Measurements from ENCODE around the gene CUBN.
A peak's percentile ranks its signal among the peaks of the same experiment; 100 is the strongest.

Gene CUBN

DNA sequence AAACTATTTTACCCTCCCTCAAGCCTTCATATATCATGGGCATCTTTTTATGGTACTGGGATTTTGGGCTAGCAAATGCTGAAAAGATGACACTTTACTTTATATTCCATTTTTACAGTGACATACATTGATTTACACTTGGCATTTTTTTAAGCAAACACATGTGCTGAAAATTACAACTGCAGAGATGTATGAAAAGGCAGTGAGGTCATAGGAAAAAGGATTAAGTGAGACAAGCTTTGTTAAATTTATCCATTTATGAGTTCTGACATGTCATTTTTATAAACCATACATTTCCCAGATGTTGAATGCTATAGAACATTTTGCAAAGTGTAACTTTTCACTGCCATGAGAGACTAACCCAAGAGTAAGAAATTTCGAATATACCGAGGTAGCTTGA is 243.6 kb downstream of the CUBN start:
- no peak for DNase-seq (ENCODE audit: low read depth in 2 of 3, low spot score in 1 of 3)

DNA sequence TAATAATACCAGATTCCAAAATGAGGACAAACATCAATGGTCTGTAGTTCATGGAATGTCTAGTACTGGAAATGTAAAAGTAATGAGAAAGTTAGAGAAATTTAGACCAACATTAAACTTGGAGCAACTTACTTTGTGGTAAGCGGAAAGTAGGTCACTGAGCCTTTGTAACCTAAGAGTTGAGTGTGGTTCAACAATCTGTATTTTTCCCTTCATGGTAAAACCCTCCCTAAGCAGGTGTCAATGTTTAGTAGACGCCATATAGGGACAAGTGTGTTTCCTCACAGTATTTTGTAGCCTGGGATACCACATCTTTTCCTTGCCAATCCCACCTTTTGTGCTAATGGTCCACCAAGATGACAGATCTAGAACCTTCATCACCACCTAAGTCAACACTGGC is 245.1 kb downstream of the CUBN start:
- no peak for DNase-seq (ENCODE audit: low read depth in 2 of 3, low spot score in 1 of 3)

- DNase-seq (ENCODE audit: low read depth in 2 of 3, low spot score in 1 of 3): no peak
Observed at GRCh38 chr10:16883084-16883483, 246.5 kb downstream of the CUBN start.

DNA sequence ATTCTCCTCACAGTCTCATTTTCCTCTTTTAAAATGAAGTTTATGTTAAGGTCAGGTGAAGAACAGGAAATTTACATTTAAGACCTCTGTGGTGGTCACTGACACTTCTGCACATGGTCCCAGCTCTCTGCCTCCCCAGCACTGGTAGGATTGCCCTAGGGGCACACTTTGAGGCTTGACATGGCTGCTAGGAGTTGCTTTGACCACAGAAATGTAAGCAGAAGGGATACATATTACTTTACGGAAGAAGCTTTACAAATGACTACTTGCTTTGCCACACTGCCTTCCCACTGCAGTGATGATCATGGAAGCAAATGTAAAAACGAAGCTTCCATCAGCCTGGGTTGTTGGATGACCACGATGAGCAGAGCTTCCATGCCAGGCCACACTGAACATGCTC is 259.3 kb downstream of the CUBN start:
- no peak for DNase-seq (ENCODE audit: low read depth in 2 of 3, low spot score in 1 of 3)

- no peak for DNase-seq (ENCODE audit: low read depth in 2 of 3, low spot score in 1 of 3)
Observed at GRCh38 chr10:16867990-16868389, 261.6 kb downstream of the CUBN start.

- no peak for DNase-seq (ENCODE audit: low read depth in 2 of 3, low spot score in 1 of 3)
Observed at GRCh38 chr10:16867556-16867955, 262.1 kb downstream of the CUBN start.

DNA sequence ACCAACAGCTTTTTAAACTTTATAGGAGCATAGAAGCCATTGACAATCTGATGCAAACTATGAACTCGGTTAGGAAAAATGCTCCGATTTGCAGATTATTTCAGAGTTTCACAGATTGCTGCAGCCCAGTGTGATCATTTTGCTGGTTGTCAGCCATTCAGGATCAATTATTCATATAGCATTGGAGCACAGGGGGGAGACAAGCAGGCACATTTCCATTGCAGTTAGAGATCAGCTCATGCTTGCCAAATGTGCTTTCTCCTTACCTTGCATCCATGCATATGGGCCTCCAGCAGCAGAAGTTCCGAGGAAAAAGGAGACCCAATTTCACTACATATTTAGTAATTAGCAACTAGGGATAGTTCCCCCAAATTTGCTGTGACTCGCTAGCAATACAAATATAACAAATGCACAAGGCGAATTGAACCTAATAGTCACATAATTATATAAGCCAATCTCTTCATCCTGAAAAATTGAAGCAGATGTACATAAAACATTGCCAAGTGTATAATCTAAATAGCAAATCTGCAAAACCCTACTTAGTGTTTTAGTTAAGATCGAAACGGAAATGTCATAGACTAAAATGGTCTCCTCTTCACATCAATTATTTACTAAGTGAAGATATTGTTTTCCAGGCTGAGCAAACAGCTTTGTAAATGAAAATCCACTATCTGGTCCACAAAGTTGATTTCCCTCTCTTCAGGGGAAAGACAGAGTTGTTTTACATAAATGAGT is 262.9 kb downstream of the CUBN start:
- no peak for DNase-seq (ENCODE audit: low read depth in 2 of 3, low spot score in 1 of 3)

- DNase-seq (ENCODE audit: low read depth in 2 of 3, low spot score in 1 of 3): no peak
Observed at GRCh38 chr10:16865766-16866165, 263.8 kb downstream of the CUBN start.

- no peak for DNase-seq (ENCODE audit: low read depth in 2 of 3, low spot score in 1 of 3)
Observed at GRCh38 chr10:16863766-16864165, 265.8 kb downstream of the CUBN start.

DNA sequence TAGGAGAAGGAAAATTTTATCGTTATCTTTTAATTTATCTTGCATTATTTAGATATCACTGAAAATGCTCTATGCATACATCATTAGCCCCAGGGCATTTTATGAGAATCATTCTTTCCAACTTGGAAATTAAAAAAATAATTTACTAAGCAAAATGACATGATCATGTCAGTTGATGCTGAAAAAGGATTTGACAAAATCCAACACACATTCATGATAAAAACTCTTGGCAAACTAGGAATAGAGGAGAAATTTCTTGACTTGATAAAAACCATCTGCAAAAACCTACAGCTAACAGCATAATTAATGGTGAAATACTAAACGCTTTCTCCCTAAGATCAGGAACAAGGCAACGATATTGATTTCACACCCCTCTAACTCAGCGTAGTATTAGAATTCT is 272.2 kb downstream of the CUBN start:
- no peak for DNase-seq (ENCODE audit: low read depth in 2 of 3, low spot score in 1 of 3)

GRCh38 chr10:16856567-16856966 is 273.0 kb downstream of the CUBN start:
- no peak for DNase-seq (ENCODE audit: low read depth in 2 of 3, low spot score in 1 of 3)

DNA sequence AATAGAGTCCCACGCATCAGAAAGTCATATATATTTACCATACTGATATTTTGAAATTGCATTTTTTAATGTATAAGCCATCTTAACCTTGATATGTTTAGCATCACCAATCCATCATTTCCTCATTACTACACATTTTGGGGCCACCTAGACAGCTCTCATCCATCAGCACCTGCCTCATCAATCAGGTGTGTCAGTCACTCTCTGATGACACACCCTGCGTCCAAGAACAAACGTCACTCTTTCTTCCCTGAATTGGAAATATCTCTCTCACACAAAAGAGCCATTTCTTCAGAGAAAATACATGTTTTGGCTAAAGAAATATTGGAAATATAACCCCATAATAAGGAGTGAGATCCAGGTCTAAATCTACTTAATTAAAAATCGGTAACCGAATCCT is 273.5 kb downstream of the CUBN start:
- DNase-seq (ENCODE audit: low read depth in 2 of 3, low spot score in 1 of 3): no peak

DNA sequence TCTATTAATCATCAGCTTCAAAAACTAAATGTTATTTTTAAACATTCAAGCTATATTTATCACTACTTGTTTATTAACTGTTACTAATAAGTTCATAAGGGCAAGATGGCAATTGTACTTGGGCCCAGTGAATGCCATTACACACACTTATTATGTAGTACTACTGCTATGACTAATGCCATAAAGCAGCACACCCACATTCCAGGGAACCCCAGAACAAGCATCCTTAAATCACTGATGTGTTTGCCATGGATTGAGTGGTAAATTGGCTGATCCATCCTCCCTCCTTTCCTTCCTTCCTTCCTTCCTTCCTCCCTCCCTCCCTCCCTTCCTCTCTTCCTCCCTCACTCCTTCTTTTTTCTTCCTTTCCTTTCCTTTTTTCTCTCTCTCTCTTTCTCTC is 275.0 kb downstream of the CUBN start:
- no peak for DNase-seq (ENCODE audit: low read depth in 2 of 3, low spot score in 1 of 3)

DNA sequence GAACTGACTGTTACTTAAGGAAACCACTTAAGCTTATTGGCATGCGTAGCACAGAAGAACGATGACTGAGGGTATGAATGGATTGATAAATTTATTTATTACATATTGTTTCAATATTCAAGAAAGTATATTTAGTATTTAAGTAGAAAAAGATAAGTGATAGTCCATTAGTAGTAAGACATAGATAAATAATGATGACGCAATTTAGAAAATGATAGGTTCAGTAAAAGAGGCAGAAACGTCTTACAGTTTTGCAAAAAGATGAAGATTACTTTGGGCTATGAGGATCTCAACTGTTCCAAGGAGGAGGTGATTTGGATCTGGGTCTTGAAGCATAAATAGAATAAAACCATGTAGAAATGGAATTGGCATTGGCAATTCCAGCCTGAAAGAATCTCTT is 275.8 kb downstream of the CUBN start:
- DNase-seq (ENCODE audit: low read depth in 2 of 3, low spot score in 1 of 3): no peak

DNA sequence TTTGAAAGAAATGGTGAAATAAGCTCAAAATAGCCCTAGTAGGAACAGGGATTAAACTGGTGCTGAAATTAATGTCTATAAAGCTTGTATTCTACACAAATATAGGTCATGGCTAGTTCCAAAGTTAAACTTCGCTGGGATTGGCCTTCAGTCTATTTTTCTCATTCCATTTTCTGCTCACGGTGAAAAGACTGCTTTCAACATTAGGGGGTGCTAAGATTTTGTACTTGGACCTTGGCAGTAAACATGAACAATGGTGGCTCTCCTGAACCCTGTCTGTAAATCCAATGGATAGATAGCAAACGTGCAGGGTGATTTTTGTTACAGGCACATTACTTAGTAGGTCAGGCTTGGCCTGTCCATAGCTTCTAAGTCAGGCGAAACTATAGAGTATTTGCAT is 276.4 kb downstream of the CUBN start:
- DNase-seq (ENCODE audit: low read depth in 2 of 3, low spot score in 1 of 3): no peak

- DNase-seq (ENCODE audit: low read depth in 2 of 3, low spot score in 1 of 3): no peak
Observed at GRCh38 chr10:16852624-16853023, 277.0 kb downstream of the CUBN start.

GRCh38 chr10:16848562-16849154 is 281.0 kb downstream of the CUBN start:
- no peak for DNase-seq (ENCODE audit: low read depth in 2 of 3, low spot score in 1 of 3)

DNA sequence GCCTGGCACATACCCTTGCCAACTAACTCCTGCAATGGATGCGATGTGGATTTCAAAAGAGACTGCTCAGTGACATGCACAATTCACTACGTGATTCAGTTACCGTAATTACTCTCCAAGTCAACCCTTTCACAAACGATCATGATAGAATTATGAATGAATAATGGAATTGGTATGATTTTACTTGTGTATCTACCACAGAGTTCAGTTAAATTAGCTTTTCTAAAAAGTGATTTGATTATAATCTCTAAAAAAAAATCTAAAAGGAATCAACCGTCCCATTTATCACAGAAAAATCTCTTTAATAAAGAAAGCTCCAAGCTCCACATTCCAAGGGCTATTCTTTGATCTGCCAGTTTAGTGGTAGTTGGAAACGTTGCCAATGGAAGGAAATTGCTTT is 282.0 kb downstream of the CUBN start:
- DNase-seq (ENCODE audit: low read depth in 2 of 3, low spot score in 1 of 3): no peak

- DNase-seq (ENCODE audit: low read depth in 2 of 3, low spot score in 1 of 3): no peak
Observed at GRCh38 chr10:16845248-16845647, 284.4 kb downstream of the CUBN start.

DNA sequence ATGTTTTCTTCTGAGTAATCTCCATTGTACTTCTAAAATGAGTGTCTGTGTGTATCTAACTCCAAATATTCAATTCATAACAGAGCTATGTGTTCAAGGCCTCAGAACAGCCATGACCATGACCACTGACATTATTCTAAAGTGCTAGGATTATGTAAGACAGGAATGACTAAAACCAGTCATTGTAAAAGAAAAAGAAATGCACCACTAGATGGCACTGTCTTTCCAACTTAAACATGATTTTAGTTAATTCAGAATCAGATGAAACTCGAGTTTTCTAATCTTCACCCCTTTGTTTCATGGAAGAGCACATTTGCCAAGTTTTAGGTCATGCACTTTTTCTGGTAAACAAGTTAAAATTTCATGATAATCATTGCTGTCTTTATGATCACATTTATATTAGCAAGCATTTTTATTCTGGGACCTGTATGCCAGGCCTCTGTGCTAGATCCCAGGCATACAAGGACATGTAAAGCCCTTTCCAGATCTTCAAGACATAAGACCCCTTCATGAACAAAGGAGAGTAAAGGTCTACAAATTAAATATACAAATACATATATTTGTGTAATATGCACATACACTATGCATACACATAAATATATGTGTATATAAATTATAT is 286.2 kb downstream of the CUBN start:
- DNase-seq (ENCODE audit: low read depth in 2 of 3, low spot score in 1 of 3): peak in 1 of 3 donors; percentile 50

GRCh38 chr10:16835228-16835627 is 294.4 kb downstream of the CUBN start:
- DNase-seq (ENCODE audit: low read depth in 2 of 3, low spot score in 1 of 3): peak in 1 of 3 donors; percentile 5

- no peak for DNase-seq (ENCODE audit: low read depth in 2 of 3, low spot score in 1 of 3)
Observed at GRCh38 chr10:16832351-16833080, 297.1 kb downstream of the CUBN start.

Data from stimulated activated CD4-positive, alpha-beta T cell treated with anti-CD3 and anti-CD28 coated beads, Interleukin-12 subunit alpha, Interleukin-12 subunit beta, amount 100 ng/mL, for 48 hours (primary cell).